Islet of Langerhans (tissue), 1 donor: ENCODE data around the gene OBSCN.

ENCODE experiments used
- FAIRE-seq: peaks from one replicate; lab custom pipeline; 2011; peaks lifted over from hg19 to GRCh38; lab: Jason Lieb, UNC

Gene OBSCN

DNA sequence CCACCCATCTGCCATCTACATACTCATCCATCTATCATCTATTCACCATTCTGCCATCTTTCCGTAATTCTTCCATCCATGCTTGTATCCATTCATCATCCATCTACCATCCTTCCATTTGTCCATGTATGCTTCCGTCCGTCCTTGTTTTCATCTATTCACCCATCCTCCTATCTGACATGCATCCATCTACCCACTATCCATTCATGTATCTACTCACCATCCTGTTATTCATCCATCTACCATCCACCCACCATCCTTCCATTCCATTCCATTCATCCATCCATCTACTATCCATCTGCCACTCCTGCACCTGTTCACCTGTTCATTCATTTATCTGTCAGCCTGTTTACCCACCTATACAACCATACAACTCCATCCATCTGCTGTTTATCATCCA lies 112.5 kb downstream of the OBSCN start:
- no peak for FAIRE-seq

DNA sequence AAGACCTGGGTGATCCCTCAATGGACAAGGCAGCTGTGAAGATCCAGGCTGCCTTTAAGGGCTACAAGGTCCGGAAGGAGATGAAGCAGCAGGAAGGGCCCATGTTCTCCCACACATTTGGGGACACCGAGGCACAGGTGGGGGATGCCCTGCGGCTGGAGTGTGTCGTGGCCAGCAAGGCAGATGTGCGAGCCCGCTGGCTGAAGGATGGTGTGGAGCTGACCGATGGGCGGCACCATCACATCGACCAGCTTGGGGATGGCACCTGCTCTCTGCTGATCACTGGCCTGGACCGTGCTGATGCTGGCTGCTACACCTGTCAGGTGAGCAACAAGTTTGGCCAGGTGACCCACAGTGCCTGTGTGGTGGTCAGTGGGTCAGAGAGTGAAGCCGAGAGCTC lies 113.6 kb downstream of the OBSCN start:
- FAIRE-seq: no peak

DNA sequence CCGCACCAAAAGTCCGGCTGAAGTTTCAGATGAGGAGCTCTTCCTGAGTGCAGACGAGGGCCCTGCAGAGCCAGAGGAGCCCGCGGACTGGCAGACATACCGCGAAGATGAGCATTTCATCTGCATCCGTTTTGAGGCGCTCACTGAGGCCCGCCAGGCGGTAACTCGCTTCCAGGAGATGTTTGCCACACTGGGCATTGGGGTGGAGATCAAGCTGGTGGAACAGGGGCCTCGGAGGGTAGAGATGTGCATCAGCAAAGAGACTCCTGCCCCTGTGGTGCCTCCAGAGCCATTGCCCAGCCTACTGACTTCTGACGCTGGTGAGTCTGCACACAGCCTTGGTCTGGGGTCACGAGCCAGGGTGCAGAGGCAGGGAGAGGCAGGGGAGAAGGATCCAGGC lies 114.1 kb downstream of the OBSCN start:
- no peak for FAIRE-seq

DNA sequence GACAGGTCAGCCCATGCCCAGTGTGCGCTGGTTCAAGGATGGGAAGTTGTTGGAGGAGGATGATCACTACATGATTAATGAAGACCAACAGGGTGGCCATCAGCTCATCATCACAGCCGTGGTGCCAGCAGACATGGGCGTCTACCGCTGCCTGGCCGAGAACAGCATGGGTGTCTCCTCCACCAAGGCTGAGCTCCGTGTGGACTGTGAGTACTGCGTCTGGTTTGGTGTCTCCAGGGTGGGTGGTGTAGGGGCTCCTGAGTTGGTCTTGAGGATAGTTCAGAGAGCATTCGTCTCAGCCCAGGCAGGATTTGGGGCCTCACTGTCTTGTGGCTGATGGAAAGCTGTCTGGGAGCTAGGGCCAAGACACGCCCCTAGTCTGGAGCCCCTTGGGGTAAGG lies 115.6 kb downstream of the OBSCN start:
- FAIRE-seq: no peak

DNA sequence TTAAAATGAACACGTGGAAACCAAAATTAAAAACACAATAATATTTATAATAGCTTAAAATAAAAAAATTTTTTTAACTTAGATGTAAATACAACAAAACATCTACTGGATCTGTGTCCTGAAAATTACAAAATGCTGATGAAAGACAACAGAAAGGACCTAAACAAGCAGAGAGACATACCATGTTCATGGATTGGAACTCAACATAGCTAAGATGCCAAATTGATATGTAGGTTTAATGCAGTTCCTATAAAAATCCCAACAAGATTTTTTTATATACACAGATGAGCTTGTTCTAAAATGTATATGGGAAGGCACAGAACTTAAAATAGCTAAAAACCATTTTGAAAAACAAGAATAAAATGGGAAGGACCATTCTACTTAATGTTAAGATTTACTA lies 117.4 kb downstream of the OBSCN start:
- no peak for FAIRE-seq

DNA sequence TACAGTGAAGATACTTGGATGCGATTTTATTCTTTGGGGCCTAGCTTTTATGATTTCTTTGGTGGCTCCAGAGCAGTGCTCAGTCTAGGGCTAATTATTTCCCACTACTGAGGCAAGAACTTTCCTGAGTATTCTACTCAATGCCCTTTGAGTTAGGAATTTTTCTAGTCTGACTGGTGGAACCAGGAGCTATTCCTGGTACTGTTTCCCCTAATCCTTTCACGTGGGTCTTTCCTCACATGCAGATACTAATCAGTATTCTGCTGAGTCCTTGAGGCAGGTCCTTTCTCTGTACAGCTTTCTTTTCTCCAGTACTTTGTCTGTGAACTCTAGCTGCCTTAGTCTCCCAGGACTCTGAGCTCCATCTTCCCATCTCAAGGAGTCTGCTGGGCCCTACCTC lies 122.0 kb downstream of the OBSCN start:
- FAIRE-seq: no peak

DNA sequence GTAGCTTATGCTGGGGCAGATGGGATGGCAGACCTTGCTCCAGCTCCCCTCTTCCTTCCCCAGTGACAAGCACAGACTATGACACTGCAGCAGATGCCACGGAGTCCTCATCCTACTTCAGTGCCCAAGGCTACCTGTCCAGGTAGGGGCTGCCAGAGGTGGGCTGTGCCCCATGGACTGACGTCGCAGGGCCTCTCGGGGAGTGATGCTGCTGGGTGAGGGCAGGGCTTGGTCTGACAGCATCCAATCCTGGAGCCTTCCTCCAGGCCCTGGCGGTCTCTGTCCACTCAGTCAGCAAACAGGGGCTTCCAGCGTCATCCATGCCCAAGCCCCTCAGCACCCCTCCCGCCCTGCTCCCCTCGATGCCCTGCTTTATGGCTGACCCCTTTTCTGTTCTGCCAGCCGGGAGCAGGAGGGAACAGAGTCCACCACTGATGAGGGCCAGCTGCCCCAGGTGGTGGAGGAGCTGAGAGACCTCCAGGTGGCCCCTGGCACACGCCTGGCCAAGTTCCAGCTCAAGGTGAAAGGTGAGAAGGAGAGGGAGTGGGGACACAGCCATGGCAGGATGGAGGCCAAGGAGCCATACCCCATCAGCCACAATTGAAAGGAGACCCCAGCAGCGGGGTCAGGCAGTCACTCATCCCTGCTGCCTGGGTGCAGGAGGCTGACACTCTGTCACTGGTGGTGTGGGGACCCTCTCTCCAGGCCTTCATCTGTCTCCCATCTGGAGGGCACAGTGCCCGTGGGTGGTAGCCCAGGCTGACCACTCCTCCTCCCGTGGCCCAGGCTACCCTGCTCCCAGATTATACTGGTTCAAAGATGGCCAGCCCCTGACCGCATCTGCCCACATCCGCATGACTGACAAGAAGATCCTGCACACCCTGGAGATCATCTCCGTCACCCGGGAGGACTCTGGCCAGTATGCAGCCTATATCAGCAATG lies 125.2 kb downstream of the OBSCN start:
- no peak for FAIRE-seq

DNA sequence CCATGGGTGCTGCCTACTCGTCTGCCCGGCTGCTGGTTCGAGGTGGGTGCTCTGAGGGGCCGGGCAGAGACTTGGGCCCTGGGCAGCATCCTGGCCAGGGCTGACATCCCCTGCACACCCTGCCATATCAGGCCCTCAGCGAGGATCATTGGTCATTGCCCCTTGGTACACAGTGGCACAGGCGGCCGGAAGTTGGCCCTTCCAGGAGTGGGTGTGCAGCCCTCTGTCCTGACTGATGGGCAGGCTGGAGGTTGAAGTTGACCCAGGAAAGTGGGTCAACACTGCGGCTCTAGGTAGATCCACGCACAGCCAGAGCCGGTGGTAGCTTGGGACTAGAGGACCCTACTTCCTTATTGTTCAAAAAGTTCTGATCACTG lies 125.9 kb downstream of the OBSCN start:
- no peak for FAIRE-seq

DNA sequence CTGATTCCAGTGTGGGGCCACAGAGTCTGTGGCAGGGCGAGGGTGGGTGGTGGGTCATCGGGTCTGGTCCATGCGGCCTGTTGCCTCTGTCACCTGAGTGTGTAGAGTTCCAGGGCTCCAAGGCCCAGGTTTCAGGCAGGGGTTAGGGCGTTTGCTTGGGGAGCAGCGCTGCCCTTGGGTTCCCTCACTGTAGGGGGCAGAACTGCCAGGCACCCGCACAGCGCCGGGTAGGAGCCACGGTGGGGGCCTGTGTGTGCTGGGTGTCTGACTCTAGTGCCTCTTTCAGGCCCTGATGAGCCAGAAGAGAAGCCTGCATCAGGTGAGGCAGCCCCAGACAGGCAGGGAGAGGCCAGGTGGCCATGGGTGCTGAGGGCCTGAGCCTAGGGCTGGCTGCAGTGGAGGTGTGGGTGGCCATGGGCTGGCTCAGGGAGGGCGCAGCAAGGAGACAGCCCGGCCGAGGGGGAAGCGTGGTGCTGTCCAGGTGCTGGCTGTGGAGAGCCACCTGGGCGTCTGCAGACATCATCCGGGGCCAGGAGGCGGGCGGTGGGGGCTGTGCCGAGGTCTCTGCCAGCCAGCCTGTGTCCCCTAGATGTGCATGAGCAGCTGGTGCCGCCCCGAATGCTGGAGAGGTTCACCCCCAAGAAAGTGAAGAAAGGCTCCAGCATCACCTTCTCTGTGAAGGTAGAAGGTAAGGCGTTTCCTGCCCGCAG lies 126.5 kb downstream of the OBSCN start:
- no peak for FAIRE-seq

DNA sequence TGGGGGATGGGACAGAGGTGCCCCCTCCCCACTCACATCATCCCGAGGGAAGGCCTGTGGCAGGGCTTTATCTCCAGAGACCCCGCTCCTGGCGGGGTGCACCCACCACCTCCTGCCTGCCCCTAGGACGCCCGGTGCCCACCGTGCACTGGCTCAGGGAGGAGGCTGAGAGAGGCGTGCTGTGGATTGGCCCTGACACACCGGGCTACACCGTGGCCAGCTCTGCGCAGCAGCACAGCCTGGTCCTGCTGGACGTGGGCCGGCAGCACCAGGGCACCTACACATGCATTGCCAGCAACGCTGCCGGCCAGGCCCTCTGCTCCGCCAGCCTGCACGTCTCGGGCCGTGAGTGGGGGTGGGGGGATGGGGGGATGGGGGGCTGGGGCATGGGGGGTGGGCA lies 127.1 kb downstream of the OBSCN start:
- FAIRE-seq: no peak

DNA sequence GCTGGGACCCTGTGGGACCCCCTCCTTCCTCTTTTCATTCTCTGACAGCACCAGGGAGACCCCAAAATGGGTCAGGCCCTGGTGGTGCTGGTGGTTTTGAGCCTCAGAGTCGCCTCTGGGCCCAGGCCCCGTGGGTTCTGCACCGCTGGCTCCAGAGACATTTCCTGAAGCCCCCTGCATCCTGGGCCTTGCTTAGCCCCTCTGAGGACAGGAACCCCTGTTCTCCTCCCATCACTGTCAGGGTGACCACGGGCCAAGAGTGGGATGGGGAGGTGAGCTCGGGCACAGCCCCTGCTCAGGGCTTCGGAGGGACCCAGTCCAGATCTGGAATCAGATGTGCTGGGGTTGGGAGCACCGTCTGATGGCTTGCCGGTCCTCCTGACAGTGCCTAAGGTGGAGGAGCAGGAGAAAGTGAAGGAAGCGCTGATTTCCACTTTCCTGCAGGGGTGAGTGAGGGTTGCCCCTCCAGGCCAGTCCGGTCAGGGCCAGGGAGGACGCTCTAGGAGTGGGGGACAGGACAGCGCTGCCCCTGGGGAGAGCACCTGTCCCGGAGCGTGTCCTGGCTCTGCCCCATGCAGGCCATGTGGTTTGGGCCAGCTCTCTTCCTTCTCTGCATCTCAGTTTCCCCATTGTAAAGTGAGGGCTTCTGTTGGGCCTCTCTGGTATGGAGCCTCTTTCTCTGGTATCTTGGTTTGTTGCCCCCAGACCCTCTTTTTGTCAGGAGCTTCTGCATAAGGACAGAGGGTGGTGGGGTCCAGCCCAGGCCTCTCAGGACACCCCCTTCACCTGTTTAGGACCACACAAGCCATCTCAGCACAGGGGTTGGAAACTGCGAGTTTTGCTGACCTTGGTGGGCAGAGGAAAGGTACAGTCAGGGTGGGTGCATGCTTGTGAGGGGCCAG lies 127.8 kb downstream of the OBSCN start:
- FAIRE-seq: no peak

DNA sequence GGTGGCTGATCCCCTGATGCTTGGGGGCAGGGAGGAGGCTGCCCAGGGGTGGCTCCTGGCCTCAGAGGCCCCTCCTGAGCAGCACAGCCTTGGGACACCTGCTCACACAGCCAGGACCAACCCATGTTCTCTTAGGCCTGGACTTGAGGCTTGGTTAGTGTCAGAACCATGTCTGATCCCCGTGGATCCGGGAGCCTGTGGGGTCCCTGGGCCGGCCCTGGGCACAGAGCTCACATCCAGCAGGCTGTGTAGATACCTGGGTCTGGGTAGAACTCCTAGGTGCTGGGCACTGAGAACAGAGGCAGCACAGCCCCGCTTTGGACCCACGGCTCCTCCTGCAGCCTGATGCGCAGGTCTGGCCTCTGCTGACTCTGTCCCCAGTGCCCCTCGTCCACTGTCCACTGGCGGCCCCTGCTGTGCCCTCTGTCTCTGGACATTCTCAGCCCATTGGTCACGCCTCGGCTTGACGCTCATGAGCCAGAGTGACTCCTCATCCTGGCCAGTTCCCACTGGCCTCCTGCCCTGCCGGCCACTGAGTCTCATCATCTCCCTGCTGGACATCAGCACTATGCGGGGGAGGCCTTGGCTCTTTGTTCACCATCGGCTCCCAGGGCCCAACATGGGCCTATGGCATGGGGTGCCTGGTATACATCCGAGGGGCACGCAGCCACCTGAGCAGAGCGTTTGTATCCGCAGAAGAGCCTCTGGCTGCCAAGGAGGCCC lies 128.6 kb downstream of the OBSCN start:
- FAIRE-seq: no peak

DNA sequence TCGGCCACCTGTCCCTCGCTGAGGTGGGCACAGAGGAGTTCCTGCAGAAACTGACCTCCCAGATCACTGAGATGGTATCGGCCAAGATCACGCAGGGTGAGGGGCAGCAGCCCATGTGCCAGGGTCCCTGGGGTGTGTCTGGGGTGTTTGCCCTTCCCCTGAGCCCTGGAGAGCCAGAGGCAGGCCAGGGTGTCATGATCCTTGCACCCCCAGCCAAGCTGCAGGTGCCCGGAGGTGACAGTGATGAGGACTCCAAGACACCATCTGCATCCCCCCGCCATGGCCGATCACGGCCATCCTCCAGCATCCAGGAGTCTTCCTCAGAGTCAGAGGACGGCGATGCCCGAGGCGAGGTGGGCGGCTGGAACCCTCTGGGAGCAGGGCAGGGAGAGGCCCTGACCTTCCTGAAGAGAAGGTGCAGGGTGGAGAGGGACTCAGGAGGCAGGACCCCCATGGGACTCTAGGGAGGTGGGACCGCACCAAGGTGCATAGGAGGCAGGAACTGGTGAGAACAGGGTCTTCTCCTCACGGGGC lies 129.3 kb downstream of the OBSCN start:
- FAIRE-seq: no peak

DNA sequence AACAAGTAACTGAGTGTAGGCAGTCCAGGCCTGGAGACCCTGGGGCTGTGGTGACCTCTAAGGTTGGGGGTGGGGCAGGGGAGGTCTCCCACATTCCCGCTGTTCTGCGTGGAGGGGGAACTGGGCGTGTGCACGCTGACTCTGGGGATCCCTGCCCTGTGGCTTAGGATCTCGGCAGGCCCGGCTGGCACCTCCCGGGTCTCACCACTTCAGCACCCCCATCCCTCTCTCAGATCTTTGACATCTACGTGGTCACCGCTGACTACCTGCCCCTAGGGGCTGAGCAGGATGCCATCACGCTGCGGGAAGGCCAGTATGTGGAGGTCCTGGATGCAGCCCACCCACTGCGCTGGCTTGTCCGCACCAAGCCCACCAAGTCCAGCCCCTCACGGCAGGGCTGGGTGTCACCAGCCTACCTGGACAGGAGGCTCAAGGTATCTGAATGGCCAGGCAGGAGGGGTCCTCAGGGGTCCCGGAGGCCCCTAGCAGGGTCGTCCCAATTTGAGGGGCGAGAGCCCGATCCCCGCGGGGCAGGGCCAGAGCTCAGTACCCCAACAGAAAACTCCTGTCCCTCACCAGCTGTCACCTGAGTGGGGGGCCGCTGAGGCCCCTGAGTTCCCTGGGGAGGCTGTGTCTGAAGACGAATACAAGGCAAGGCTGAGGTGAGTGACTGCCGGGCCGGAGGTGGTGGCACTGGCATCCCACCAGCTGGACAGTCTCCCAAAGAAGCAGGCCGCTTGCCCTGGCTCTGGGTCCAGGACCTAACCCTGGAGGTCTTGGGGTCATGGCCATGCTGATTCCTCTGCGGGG lies 130.1 kb downstream of the OBSCN start:
- no peak for FAIRE-seq

DNA sequence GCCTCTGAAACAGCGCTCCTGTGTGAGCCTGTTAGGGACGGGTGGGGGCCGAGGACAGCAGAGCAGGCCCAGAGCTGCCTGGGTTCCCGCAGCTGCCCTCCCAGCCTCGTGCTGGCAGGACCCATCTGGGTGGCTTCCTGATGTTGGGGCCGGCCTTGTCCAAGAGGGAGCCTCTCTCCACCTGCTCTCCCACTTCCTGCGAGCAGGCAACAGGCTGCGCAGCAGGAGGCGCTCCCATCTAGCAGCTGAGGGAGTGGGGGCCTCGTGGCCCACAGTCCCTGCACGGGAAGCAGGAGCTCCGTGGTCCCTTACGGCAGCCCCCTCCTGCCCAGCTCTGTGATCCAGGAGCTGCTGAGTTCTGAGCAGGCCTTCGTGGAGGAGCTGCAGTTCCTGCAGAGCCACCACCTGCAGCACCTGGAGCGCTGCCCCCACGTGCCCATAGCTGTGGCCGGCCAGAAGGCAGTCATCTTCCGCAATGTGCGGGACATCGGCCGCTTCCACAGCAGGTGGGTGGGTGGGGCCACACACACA lies 130.7 kb downstream of the OBSCN start:
- FAIRE-seq: no peak

DNA sequence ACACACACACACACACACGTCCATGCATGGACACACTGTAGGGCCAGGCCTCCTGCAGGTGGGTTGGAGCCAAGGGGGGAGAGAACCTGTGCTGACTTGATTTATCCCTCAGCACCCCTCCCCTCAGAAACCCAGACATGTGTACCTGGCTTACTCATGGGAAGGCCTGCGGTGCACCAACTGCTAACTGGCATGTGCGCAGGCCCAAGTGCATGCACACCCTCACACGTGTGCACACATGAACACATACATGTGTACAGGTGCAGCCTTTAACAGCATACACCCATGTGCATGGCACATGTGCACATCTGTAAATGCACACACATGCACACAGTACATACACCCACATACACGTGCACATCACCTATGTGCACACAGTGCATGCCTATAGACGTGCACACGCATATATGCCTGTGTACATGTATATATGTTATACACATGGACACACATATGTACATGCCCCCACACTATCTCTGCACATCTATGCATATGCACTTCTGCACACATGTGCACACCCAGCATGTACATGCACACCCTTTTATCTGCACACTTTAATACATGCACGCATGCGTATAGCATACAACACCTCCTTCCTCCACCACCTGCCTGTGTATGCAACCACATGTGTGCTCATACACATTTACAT lies 131.3 kb downstream of the OBSCN start:
- FAIRE-seq: no peak

DNA sequence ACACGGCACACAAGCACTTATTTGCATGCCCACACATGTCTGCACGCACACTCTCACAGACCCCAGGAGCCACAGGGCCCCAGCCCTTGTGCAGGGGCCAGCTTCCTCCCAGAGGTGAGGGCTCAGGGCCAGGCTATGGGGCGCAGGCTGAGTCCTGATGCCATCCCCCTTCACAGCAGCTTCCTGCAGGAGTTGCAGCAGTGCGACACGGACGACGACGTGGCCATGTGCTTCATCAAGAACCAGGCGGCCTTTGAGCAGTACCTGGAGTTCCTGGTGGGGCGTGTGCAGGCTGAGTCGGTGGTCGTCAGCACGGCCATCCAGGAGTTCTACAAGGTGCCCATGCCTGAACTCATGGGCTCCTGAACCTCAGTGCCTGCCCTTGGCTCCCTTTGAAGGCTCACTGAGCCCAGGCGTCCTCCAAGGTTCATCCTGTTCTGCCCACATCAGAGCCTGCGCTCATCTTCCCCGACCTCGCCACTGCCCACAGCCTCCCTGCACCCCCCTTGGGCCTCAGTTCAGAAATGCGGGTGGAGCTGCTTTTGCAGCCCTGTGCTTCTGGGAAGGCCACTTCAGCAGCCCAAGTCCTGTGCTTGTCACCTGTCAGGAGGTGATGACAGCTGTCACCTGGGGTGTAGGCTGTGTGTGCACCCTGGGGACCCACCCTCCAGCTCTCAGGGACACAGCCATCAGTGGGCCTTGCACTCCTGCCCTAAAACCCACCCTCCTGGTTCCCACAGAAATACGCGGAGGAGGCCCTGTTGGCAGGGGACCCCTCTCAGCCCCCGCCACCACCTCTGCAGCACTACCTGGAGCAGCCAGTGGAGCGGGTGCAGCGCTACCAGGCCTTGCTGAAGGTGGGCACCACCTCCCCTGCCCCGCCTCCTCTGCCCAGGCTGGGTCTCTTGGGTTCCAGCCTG lies 132.2 kb downstream of the OBSCN start:
- FAIRE-seq: no peak

DNA sequence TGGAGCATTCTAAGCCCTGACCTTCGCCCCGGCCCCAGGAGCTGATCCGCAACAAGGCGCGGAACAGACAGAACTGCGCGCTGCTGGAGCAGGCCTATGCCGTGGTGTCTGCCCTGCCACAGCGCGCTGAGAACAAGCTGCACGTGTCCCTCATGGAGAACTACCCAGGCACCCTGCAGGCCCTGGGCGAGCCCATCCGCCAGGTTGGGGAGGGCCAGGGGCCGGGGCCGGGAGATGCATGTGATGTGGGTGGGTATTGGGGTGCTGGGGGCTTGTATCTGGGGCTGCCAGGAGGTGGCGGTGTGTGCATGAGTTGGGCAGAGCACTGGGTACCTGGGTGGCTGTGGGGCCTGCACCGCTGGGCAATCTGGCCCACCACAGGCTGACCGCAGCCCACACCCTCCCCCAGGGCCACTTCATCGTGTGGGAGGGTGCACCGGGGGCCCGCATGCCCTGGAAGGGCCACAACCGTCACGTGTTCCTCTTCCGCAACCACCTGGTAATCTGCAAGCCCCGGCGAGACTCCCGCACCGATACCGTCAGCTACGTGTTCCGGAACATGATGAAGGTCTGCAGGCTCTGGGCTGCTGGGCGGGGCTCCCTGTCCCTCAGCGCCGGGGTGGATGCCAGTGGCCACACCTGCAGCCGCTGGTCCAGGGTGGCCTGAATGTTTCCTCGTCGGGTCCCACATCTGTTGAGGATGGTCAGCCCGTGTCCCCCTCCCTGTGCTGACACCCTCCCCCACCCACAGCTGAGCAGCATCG lies 133.0 kb downstream of the OBSCN start:
- no peak for FAIRE-seq
